T-helper 1 cell treated with Interleukin-12 subunit alpha and Interleukin-12 subunit beta and Interleukin-4 antibody, amounts not matched to agents 30 ng/mL and 1 ng/mL, for 36 hours (primary cell): ENCODE data around the gene KMT2D. TPM values are rescaled to one million over a fixed set of nuclear protein-coding genes. Genes with fewer than 3 reads are reported as not detected.

Source experiments
- intact Hi-C: fragments of 100-400 bp; cut with micrococcal nuclease; formaldehyde crosslinking; loops from one replicate; pipeline ENCODE4 v1.15.1; 2024
- total RNA-seq: library from RNA; stranded (reverse); gene quantifications from 2 replicates; pipeline ENCODE4 v1.2.3, GENCODE V29; 2022

The KMT2D gene
- total RNA-seq, 1 donor from 2014 or later, result 123 TPM

- intact Hi-C loops, result no loop called here
Observed at GRCh38 chr12:49037111-49037946, 23.3 kb downstream of the KMT2D start.

DNA sequence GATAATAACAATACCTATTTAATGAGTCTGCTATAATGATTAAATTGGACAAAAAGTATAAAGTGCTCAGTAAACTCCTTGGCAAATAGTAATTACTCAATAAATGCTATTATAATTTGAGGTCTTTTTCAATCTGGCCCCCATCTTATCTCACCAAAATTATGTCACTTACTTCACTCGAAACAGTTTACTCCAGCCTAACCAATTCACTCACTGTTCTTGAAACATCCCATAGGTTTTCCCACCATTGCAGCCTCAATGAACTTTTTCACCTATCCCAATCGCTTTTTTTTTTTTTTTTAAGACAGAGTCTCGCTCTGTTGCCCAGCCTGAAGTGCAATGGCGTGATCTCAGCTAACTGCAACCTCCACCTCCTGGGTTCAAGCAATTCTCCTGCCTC lies 24.6 kb downstream of the KMT2D start:
- intact Hi-C loops, result no loop called here

- intact Hi-C loops, result no loop called here
Observed at GRCh38 chr12:49034286-49034622, 26.3 kb downstream of the KMT2D start.

GRCh38 chr12:49033611-49034285 lies 26.8 kb downstream of the KMT2D start:
- intact Hi-C loops, result no loop called here

- intact Hi-C loops, result no loop called here
Observed at GRCh38 chr12:49032679-49033447, 27.7 kb downstream of the KMT2D start.

DNA sequence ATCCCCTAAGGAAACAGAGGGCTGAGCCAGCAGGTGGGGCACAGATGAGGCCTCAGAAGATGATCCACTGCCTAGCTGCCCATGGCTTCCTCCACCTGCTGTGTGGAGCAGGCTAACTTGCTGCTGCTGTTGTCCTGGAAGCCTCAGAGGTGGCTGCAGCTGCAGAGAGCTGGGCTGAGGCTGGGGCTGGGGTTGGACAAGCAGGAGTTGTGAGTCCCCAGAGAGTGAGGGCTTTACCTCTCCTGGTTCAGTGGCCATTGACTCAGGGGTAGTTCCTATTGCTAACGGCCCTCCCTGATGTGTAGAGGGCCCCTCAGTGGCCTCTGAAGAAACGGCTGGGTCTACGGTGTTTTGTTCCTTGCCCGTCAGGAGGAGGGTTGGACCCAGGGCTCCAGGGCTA lies 28.3 kb downstream of the KMT2D start:
- intact Hi-C loops, result no loop called here

DNA sequence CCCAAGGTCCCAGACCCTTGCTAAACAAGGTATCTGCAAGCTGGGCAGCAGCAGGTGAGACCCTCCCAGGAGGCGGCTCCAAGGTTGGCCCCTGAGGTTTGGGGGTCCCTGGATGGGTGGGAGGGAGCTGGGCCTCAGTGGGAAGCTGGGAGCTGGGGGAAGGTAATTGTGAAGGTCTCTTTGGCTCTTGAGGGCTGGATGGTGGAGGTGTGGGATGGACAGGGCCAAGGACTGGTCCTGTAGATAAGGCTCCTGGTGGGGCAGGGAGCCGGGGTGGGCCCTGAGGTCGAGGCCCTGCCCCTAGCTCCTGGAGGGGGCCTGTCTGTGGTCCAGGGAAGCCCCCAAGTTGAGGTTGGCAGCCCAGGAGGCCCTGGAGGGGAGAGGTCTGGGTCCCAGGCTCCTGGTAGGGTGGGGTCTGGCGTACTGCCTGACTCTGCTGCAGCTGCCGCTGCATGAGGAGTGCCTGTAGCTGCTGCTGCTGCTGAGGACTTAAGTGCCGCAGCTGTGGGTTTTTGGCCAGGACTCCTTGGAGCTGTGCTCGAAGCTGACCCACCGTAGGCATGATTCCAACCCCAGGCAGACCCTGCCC lies 28.9 kb downstream of the KMT2D start:
- intact Hi-C loops, result no loop called here

DNA sequence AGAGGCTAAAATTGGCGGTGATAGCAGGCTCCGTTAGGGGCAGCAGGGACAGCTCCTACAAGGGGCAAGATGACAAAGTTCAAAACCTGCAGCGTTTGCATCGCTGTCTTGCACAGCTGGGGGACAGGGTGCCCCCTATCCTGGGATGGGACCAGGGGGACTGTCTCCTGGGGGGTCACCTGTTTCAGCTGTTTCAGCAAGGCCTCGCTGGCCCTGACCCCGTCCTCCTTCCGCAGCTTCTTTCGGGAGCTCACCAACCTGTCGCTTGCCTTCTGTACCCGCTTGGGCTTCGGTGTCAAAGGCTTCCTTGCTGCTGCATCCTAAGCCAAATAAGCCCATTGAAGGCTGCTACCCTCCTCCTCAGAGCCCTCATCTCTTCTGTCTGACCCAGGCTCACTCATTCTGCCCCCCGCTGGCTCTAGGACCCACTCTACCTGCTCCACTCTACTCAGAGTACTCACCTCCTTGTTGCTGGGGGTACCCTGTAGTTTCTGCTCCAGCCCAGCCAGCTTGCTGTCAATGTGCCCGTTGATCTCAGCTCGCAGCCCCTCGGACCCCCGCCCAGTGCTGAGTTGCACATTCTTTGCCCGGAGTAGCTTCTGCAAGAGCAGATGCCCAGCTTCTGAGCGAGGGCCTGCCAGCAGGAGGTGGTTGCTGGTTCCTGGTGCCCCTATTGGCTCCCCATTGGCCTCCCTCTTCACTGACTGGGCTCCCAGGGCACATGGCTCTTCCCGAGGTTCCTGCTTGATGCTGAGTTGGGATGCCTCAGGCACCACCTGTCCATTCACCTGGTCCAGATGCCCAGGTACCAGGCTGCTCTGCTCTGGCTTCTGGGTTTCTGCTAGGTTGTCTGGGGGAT lies 29.7 kb downstream of the KMT2D start:
- intact Hi-C loops, result no loop called here

DNA sequence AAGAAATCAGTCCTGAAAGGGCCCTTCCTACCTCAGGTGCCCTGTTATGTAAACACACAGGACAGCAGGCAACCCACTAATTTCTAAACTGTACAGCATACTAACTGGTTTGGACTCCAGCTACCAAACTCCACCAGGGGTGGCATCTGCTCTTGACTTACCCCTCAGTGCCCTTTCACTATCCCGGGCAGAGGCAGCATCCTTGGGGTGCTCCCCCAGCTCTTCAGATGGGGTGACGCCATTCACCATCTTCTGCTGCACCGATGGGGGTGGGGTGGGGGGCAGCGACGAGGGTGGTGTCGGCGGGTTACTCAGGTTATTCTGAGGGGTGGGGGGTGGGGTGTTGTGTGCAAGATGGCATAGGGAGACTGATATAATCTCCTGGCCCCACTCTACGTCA lies 30.5 kb downstream of the KMT2D start:
- intact Hi-C loops, result no loop called here

DNA sequence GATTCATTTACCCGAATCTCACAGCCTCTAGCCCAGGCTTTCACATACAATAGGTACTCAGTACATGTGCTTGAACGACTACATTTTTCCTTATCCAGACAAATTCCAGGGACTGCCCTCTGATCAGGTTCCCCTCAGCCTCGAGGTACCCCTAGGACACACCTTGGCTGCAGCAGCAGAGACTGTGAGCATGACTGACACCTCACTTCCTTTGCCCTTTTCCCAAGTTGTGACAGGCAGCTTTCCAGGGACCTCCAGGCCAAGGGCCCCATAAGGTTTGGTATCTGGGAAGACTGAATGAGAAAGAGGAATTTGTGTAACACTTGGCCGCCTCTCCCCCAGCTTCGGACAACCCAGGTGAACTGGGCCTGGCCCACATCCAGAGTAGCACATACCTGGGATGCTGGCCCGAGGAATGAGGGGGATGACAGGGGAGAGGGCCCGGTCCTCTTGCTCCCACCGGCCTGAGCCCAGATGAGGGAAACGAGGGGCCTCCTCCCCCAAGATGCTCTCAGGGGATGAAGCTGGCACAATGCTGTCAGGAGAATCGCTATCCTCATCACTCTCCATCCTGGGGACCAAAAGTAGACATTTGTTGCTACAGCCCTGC lies 31.8 kb downstream of the KMT2D start:
- intact Hi-C loops, result no loop called here

- intact Hi-C loops, result no loop called here
Observed at GRCh38 chr12:49027846-49028555, 32.6 kb downstream of the KMT2D start.

DNA sequence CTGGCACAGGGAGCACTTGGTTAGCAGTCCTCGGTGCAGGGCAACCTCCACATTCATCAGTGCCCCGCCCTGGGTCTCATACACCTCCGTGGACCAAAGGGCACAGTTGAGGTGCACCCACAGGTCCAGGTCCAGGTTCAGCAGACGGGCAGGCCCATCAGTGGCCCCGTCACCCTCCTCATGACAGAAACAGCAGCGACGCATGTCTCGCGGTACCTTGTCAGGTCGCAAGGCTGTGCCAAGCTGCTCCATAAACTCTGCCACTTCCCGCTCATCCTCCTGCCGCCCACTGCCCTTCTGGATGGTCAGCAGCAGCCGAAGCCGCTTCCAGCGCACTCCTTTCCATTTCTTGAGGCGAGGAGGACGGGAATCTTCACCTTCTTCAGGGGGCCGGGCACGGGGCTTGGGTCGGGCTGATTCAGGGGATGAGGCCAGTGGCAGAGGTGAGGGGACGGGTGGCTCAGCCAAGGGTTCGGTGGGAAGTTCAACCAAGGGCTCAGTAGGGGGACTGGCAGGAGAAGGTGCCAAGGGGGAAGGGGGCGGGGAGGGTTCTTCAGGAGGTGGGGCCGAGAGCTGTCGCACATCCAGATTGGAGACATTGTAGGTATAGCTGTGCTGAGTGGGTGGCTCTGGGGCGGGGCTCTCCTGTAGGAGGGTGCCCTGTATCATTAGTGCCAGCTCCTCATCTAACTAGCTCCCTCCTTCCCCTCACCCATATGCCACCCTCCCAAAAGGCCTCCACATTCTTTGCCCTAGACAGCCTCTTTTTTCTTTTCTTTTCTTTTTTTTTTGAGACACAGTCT lies 33.7 kb downstream of the KMT2D start:
- intact Hi-C loops, result no loop called here

- intact Hi-C loops, result no loop called here
Observed at GRCh38 chr12:49026101-49026500, 34.5 kb downstream of the KMT2D start.

GRCh38 chr12:49025463-49025862 lies 35.1 kb downstream of the KMT2D start:
- intact Hi-C loops, result no loop called here

DNA sequence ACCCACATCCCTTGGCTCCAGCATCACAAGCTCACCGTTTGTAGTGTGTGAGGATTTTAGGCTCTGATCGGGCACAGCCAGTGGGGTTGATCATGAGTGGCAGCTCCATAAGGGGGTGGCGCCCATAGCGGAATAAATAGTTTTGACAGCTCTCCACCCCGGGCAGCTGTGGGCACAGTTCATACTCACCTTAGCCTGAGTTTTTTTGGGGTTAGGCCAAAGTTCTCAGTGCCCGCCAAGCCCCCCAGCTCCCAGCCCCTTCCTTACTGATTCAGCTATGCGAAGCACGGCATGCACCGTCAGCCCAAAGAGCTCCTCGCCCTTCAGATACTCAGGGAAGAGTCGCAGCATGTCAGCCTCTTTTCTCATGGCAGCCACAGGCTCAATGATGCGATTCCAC lies 36.1 kb downstream of the KMT2D start:
- intact Hi-C loops, result no loop called here

GRCh38 chr12:49023812-49024211 lies 36.8 kb downstream of the KMT2D start:
- intact Hi-C loops, result no loop called here

DNA sequence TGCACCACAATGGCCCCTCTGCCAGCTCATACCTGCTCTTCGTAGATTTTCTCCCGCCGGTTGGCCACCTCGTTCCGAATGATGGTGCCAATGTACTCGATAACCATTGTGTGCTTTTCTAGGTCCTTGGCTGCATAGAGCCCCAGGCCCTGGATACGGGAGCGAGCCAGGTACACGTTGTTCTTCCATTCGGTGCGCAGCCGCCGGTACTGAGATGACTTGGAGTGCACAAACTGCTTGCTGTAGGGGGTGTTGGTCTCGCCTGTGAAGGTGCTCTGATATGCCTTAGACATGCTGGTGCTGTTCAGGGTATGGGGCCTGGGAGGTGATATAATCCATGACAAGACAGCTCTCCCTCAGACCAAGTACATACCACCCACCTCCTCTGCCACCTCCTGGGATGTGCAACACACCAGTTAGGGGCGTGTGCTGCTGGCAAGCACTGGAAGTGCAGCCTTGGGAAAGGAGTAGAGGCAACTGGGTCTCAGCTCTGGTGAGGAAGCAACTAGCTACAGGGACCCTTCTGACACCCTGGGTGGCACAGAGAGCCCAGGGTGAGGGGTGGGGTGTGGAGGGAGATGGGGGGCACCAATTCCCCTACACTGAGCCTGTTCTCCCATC lies 37.9 kb downstream of the KMT2D start:
- intact Hi-C loops, result no loop called here

GRCh38 chr12:49021292-49021915 lies 39.2 kb downstream of the KMT2D start:
- intact Hi-C loops, result no loop called here
